K562 (cell line): Measurements from ENCODE around the gene RYR1. TPM values are rescaled to one million over a fixed set of nuclear protein-coding genes. Genes with fewer than 3 reads are reported as not detected.

Experiments
- ATAC-seq: fragments of 200-7000 bp; cut with Tn5 transposase; 3 replicates; pipeline ENCODE4 v1.9.1; 2020; ENCODE audit warnings: moderate library complexity
- BruUV-seq: library from RNA; stranded (reverse); fragments of 400-500 nt; replicated peaks from 2 replicates; lab custom pipeline; 2021; lab: Mats Ljungman, UMichigan
- CTCF ChIA-PET: fragments of 300-600 bp; formaldehyde crosslinking; extraction: SDS; loops from one replicate; lab custom pipeline; 2021; ENCODE audit warnings: low intra/inter-chr PET ratio; lab: Yijun Ruan, JAX
- POLR2A ChIA-PET: fragments of 300-600, 350-650 bp; sonication (Branson Sonifier 250); formaldehyde crosslinking; extraction: SDS; loops from one replicate; lab custom pipeline; 2021; ENCODE audit warnings: antibody characterized with exemption, inconsistent platforms; lab: Yijun Ruan, JAX
- DNase-seq, 4 experiments: peaks; one replicate each; pipeline versions ENCODE4 v3.0.0 to v3.0.0-alpha.2; 2011 to 2018; ENCODE audit warnings: low spot score in 3 of 4, mixed read lengths in 3 of 4; ENCODE audit errors: extremely low read depth in 1 of 4
- FAIRE-seq: peaks from 2 replicates; lab custom pipeline; 2011; peaks lifted over from hg19 to GRCh38; lab: Jason Lieb, UNC
- H2AFZ ChIP-seq: 2 replicates; pipeline ENCODE4 v1.6.0; 2011; ENCODE audit warnings: low read depth, low read length, control low read depth, inconsistent platforms
- H3K27ac ChIP-seq: fragments of 200-600 bp; 3 replicates; pipeline ENCODE4 v1.8.0; 2011; ENCODE audit warnings: low read depth, mild to moderate bottlenecking, control low read depth, inconsistent platforms, low read length, moderate library complexity, mixed read lengths; ENCODE audit errors: extremely low read depth
- H3K27me3 ChIP-seq, 2 experiments: fragments of 300-600 bp in 1 of 2; 2 replicates in 1 of 2; 3 replicates in 1 of 2; pipeline versions ENCODE4 v1.6.0 to v1.8.0; 2011; ENCODE audit warnings: inconsistent platforms in 2 of 2, low read length in 2 of 2, mild to moderate bottlenecking in 1 of 2, mixed read lengths in 1 of 2, moderate library complexity in 1 of 2; ENCODE audit not compliant: control insufficient read depth in 2 of 2, insufficient read depth in 2 of 2
- H3K36me3 ChIP-seq: fragments of 300-600 bp; 3 replicates; pipeline ENCODE4 v1.8.0; 2011; ENCODE audit warnings: mild to moderate bottlenecking, low read length, inconsistent platforms; ENCODE audit not compliant: control insufficient read depth, insufficient read depth
- H3K4me1 ChIP-seq, 2 experiments: fragments of 200-600 bp in 1 of 2; replicated peaks in 1 of 2; 2 replicates in 1 of 2; 3 replicates in 1 of 2; pipeline versions ENCODE4 v1.5.1 to v1.8.0; 2011; ENCODE audit warnings: inconsistent platforms in 2 of 2, low read length in 2 of 2, mild to moderate bottlenecking in 1 of 2, mixed read lengths in 1 of 2, moderate library complexity in 1 of 2; ENCODE audit not compliant: control insufficient read depth in 2 of 2, insufficient read depth in 2 of 2
- H3K4me2 ChIP-seq: 2 replicates; pipeline ENCODE4 v1.6.1; 2011; ENCODE audit warnings: low read length, control low read depth, inconsistent platforms, mixed read lengths; ENCODE audit not compliant: insufficient read depth
- H3K4me3 ChIP-seq: fragments of 200-600 bp; sonication (generic), shearing (Covaris generic); 2 replicates; pipeline ENCODE4 v1.5.1; 2016; ENCODE audit warnings: control low read depth, inconsistent platforms
- H3K79me2 ChIP-seq: fragments of 200-600 bp; 3 replicates; pipeline ENCODE4 v1.8.0; 2011; ENCODE audit warnings: low read length, inconsistent platforms; ENCODE audit not compliant: control insufficient read depth, insufficient read depth
- H3K9ac ChIP-seq, 2 experiments: 2 replicates each; pipeline versions ENCODE4 v1.6.0 to v1.6.1; 2011; ENCODE audit warnings: low read depth in 2 of 2, low read length in 2 of 2, control low read depth in 1 of 2, inconsistent platforms in 1 of 2, mild to moderate bottlenecking in 1 of 2, mixed read lengths in 1 of 2; ENCODE audit not compliant: insufficient read depth in 1 of 2
- H3K9me1 ChIP-seq: one replicate; pipeline ENCODE4 v1.6.0; 2011; ENCODE audit warnings: inconsistent platforms, mild to moderate bottlenecking, low read length, moderate library complexity; ENCODE audit not compliant: control insufficient read depth, insufficient read depth
- H3K9me3 ChIP-seq: replicated peaks from 2 replicates; pipeline ENCODE4 v1.5.1; 2011; ENCODE audit warnings: low read depth, low read length, inconsistent platforms; ENCODE audit not compliant: control insufficient read depth, insufficient read depth
- H4K20me1 ChIP-seq: replicated peaks from 2 replicates; pipeline ENCODE4 v1.6.1; 2011; ENCODE audit warnings: low read length, inconsistent platforms, mixed read lengths; ENCODE audit not compliant: control insufficient read depth, insufficient read depth
- CREBBP ChIP-seq: IDR thresholded peaks from one replicate; pipeline ENCODE4 v1.6.1; 2012; ENCODE audit warnings: low read depth, mild to moderate bottlenecking, control low read depth, inconsistent platforms, low read length
- HDAC1 ChIP-seq, 2 experiments: fragments of 450-650 bp; IDR thresholded peaks; 2 replicates each; pipeline ENCODE4 v1.6.1; 2016 to 2017; ENCODE audit warnings: inconsistent platforms in 1 of 2, mild to moderate bottlenecking in 1 of 2, moderate library complexity in 1 of 2
- MECOM ChIP-seq: fragments of 250-450 bp; sonication (Bioruptor Pico); IDR thresholded peaks from 2 replicates; pipeline ENCODE4 v1.8.0; 2022; ENCODE audit warnings: inconsistent platforms
- NCOR1 ChIP-seq: fragments of 450-650 bp; IDR thresholded peaks from 2 replicates; pipeline ENCODE4 v1.6.1; 2016; ENCODE audit warnings: mild to moderate bottlenecking, moderate library complexity
- PTRF ChIP-seq: fragments of 450-650 bp; IDR thresholded peaks from 2 replicates; pipeline ENCODE4 v1.6.1; 2016; ENCODE audit warnings: mild to moderate bottlenecking, missing genetic modification characterization, missing compliant biosample characterization
- ZNF121 ChIP-seq: sonication (generic); formaldehyde crosslinking; conservative IDR thresholded peaks from 2 replicates; pipeline ENCODE4 v1.8.0; 2022; ENCODE audit warnings: missing genetic modification reagents
- ZNF175 ChIP-seq: fragments of 200-800 bp; sonication (Bioruptor generic); IDR thresholded peaks from 2 replicates; pipeline ENCODE4 v1.6.1; 2016; ENCODE audit warnings: low read depth, mild to moderate bottlenecking, missing genetic modification characterization, missing compliant biosample characterization
- ZNF707 ChIP-seq: fragments of 250-450 bp; sonication (Bioruptor Pico); conservative IDR thresholded peaks from 2 replicates; pipeline ENCODE4 v1.8.0; 2022; ENCODE audit warnings: inconsistent platforms, mild to moderate bottlenecking, moderate library complexity
- WGBS: fragments of 100-300 bp; shearing (Covaris generic); methylation state at CpG from one replicate; pipeline ENCODE4 v1.1.6; 2016; ENCODE audit warnings: low coverage, mixed read lengths; ENCODE audit not compliant: insufficient coverage; ENCODE audit errors: missing lambda C conversion rate; 5-methylcytosine and 5-hydroxymethylcytosine counted together
- in situ Hi-C: fragments of 300-500 bp; cut with MboI; formaldehyde crosslinking; loops from 4 replicates; pipeline ENCODE4 v1.15.0; 2018; ENCODE audit warnings: inconsistent platforms, mixed read lengths
- intact Hi-C: fragments of 100-400 bp; cut with micrococcal nuclease; formaldehyde crosslinking; loops from 2 replicates; pipeline ENCODE4 v1.14.2; 2022
- polyA plus RNA-seq, 8 experiments: library from polyadenylated mRNA; depleted of rRNA in 4 of 8; stranded (reverse) in 5 of 8; unstranded in 3 of 8; fragments of >200 nt; fragmentation: Nextera tagmentation in 2 of 8; fragmentation: Illumina TruSeq in 1 of 8; extraction: Ambion mirVana in 2 of 8; extraction: Trizol in 1 of 8; gene quantifications; 2 replicates each; pipeline versions ENCODE4 v1.2.1 to v1.2.3, GENCODE V29; 2011 to 2014; ENCODE audit warnings: inconsistent platforms in 1 of 8, missing spikeins in 1 of 8
- total RNA-seq, 7 experiments: library from RNA; depleted of rRNA in 6 of 7; stranded (reverse); fragments of >200 nt in 6 of 7; fragmentation: Illumina TruSeq in 2 of 7; extraction: Trizol in 2 of 7; gene quantifications; 2 replicates each; pipeline versions ENCODE4 v1.2.1 to v1.2.3, GENCODE V29; 2011 to 2021; ENCODE audit warnings: low replicate concordance in 1 of 7
- TF ChIP-seq, protein P1 (sequence below): sonication (generic); formaldehyde crosslinking; IDR thresholded peaks from 2 replicates; pipeline ENCODE4 v1.8.0; 2022; ENCODE audit warnings: mild to moderate bottlenecking, missing genetic modification reagents
- TF ChIP-seq, protein P2 (sequence below), 2 experiments: fragments of 450-650 bp in 1 of 2; sonication (generic) in 1 of 2; formaldehyde crosslinking; conservative IDR thresholded peaks; 2 replicates each; pipeline versions ENCODE4 v1.4.0 to v1.8.1; 2020 to 2022; ENCODE audit warnings: mild to moderate bottlenecking in 1 of 2, missing genetic modification reagents in 1 of 2

The RYR1 gene
- total and polyA plus RNA-seq, 9 of the 15 experiments (the other 6 are each of a cell fraction or from before 2014, with no cell fraction given): 0.11 to 7.4 (median 3.7) TPM

DNA sequence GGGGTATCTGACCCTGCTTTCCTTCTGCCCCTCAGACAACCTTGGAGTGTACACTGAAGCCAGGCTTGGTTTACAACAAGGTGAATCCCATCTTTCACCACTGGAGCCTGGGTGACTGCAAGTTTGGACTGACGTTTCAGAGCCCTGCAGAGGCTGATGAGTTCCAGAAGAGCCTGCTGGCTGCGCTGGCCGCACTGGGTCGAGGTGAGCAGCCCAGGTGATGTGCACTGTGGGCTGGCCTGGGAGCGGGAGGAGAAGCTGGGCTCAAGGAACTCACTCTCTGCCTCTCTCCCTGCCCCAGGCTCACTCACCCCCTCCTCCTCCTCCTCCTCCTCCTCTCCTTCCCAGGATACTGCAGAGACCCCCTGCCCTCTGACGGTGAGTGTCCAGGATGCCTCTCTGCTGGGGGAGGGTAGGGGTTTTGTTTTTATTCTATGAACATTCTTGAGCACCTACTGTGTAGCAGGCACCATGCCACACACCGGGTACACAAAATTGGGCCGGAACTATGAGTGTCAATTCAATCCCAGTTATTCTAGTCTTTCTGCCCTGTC, 41.5 kb upstream of the RYR1 start:
- intact Hi-C loops: no loop called here
- ChIA-PET CTCF (no interaction called here), POLR2A (interaction anchor here (1.3 kb wide), 1 partner anchor 11 kb away, joined by 5 read pairs; the partner anchor contains the start of gene FAM98C)
- no peak overlapping the region for H2AFZ ChIP-seq
- H3K4me1 ChIP-seq: peaks cover 16 to 54% of the 10 kb centered on the region in 2 experiments; a peak in 4 of 5 replicates
- no TSS peak for BruUV-seq
- ATAC-seq: no peak
- 0 out of 2 replicates have a peak, but pooled peaks cover 2% of the 10 kb centered on the region for H3K9me3 ChIP-seq
- H3K9ac ChIP-seq: peak overlapping the region in 1 of 2 experiments; percentile 48; a peak in 2 of 4 replicates
- WGBS: 39% methylated on average over 8 of the region's 8 CpGs
- no peak for DNase-seq
- no peaks in the 10 kb centered on the region for H3K9me1 ChIP-seq
- H3K36me3 ChIP-seq: no peaks in the 10 kb centered on the region
- H3K4me3 ChIP-seq: no peak overlapping the region
- in situ Hi-C loops: no loop called here
- H3K79me2 ChIP-seq: no peaks in the 10 kb centered on the region
- no peak overlapping the region for H3K27ac ChIP-seq
- H3K27me3 ChIP-seq: no peaks in the 10 kb centered on the region
- no peak overlapping the region for H3K4me2 ChIP-seq
- FAIRE-seq: peak; percentile 29
- TF ChIP-seq, protein P1, sequence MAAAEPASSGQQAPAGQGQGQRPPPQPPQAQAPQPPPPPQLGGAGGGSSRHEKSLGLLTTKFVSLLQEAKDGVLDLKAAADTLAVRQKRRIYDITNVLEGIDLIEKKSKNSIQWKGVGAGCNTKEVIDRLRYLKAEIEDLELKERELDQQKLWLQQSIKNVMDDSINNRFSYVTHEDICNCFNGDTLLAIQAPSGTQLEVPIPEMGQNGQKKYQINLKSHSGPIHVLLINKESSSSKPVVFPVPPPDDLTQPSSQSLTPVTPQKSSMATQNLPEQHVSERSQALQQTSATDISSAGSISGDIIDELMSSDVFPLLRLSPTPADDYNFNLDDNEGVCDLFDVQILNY (CRISPR knock-in tag): no peak
- TF ChIP-seq ZNF707 (no peak), ZNF121 (CRISPR knock-in tag) (no peak), CREBBP (no peak), MECOM (CRISPR knock-in tag) (no peak), ZNF175 (CRISPR knock-in tag) (no peak), HDAC1 (IDR thresholded peaks at IDR 0.05) (no peak), NCOR1 (no peak), PTRF (tag) (no peak)
- TF ChIP-seq, protein P2, sequence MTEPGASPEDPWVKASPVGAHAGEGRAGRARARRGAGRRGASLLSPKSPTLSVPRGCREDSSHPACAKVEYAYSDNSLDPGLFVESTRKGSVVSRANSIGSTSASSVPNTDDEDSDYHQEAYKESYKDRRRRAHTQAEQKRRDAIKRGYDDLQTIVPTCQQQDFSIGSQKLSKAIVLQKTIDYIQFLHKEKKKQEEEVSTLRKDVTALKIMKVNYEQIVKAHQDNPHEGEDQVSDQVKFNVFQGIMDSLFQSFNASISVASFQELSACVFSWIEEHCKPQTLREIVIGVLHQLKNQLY (CRISPR knock-in tag; conservative IDR thresholded peaks at IDR 0.05): no peak
- H4K20me1 ChIP-seq: no peaks in the 10 kb centered on the region
